K562 (cell line): ENCODE measurements around the gene VAMP8. TPM values are rescaled to one million over a fixed set of nuclear protein-coding genes. Genes with fewer than 3 reads are reported as not detected.
A peak's percentile ranks its signal among the peaks of the same experiment; 100 is the strongest.

Experiments used
- ATAC-seq: fragments of 200-7000 bp; cut with Tn5 transposase; 3 replicates; pipeline ENCODE4 v1.9.1; 2020; ENCODE audit warnings: moderate library complexity
- BruUV-seq: library from RNA; stranded (reverse); fragments of 400-500 nt; replicated peaks from 2 replicates; lab custom pipeline; 2021; lab: Mats Ljungman, UMichigan
- CTCF ChIA-PET: fragments of 300-600 bp; formaldehyde crosslinking; extraction: SDS; loops from one replicate; lab custom pipeline; 2021; ENCODE audit warnings: low intra/inter-chr PET ratio; lab: Yijun Ruan, JAX
- POLR2A ChIA-PET: fragments of 300-600, 350-650 bp; sonication (Branson Sonifier 250); formaldehyde crosslinking; extraction: SDS; loops from one replicate; lab custom pipeline; 2021; ENCODE audit warnings: antibody characterized with exemption, inconsistent platforms; lab: Yijun Ruan, JAX
- DNase-seq, 4 experiments: peaks; one replicate each; pipeline versions ENCODE4 v3.0.0 to v3.0.0-alpha.2; 2011 to 2018; ENCODE audit warnings: low spot score in 3 of 4, mixed read lengths in 3 of 4; ENCODE audit errors: extremely low read depth in 1 of 4
- FAIRE-seq: peaks from 2 replicates; lab custom pipeline; 2011; peaks lifted over from hg19 to GRCh38; lab: Jason Lieb, UNC
- H2AFZ ChIP-seq: 2 replicates; pipeline ENCODE4 v1.6.0; 2011; ENCODE audit warnings: low read depth, low read length, control low read depth, inconsistent platforms
- H3K27ac ChIP-seq: fragments of 200-600 bp; 3 replicates; pipeline ENCODE4 v1.8.0; 2011; ENCODE audit warnings: low read depth, mild to moderate bottlenecking, control low read depth, inconsistent platforms, low read length, moderate library complexity, mixed read lengths; ENCODE audit errors: extremely low read depth
- H3K27me3 ChIP-seq, 2 experiments: fragments of 300-600 bp in 1 of 2; 2 replicates in 1 of 2; 3 replicates in 1 of 2; pipeline versions ENCODE4 v1.6.0 to v1.8.0; 2011; ENCODE audit warnings: inconsistent platforms in 2 of 2, low read length in 2 of 2, mild to moderate bottlenecking in 1 of 2, mixed read lengths in 1 of 2, moderate library complexity in 1 of 2; ENCODE audit not compliant: control insufficient read depth in 2 of 2, insufficient read depth in 2 of 2
- H3K36me3 ChIP-seq: fragments of 300-600 bp; 3 replicates; pipeline ENCODE4 v1.8.0; 2011; ENCODE audit warnings: mild to moderate bottlenecking, low read length, inconsistent platforms; ENCODE audit not compliant: control insufficient read depth, insufficient read depth
- H3K4me1 ChIP-seq, 2 experiments: fragments of 200-600 bp in 1 of 2; replicated peaks in 1 of 2; 2 replicates in 1 of 2; 3 replicates in 1 of 2; pipeline versions ENCODE4 v1.5.1 to v1.8.0; 2011; ENCODE audit warnings: inconsistent platforms in 2 of 2, low read length in 2 of 2, mild to moderate bottlenecking in 1 of 2, mixed read lengths in 1 of 2, moderate library complexity in 1 of 2; ENCODE audit not compliant: control insufficient read depth in 2 of 2, insufficient read depth in 2 of 2
- H3K4me2 ChIP-seq: 2 replicates; pipeline ENCODE4 v1.6.1; 2011; ENCODE audit warnings: low read length, control low read depth, inconsistent platforms, mixed read lengths; ENCODE audit not compliant: insufficient read depth
- H3K4me3 ChIP-seq: fragments of 200-600 bp; sonication (generic), shearing (Covaris generic); 2 replicates; pipeline ENCODE4 v1.5.1; 2016; ENCODE audit warnings: control low read depth, inconsistent platforms
- H3K79me2 ChIP-seq: fragments of 200-600 bp; 3 replicates; pipeline ENCODE4 v1.8.0; 2011; ENCODE audit warnings: low read length, inconsistent platforms; ENCODE audit not compliant: control insufficient read depth, insufficient read depth
- H3K9ac ChIP-seq, 2 experiments: 2 replicates each; pipeline versions ENCODE4 v1.6.0 to v1.6.1; 2011; ENCODE audit warnings: low read depth in 2 of 2, low read length in 2 of 2, control low read depth in 1 of 2, inconsistent platforms in 1 of 2, mild to moderate bottlenecking in 1 of 2, mixed read lengths in 1 of 2; ENCODE audit not compliant: insufficient read depth in 1 of 2
- H3K9me1 ChIP-seq: one replicate; pipeline ENCODE4 v1.6.0; 2011; ENCODE audit warnings: inconsistent platforms, mild to moderate bottlenecking, low read length, moderate library complexity; ENCODE audit not compliant: control insufficient read depth, insufficient read depth
- H3K9me3 ChIP-seq: replicated peaks from 2 replicates; pipeline ENCODE4 v1.5.1; 2011; ENCODE audit warnings: low read depth, low read length, inconsistent platforms; ENCODE audit not compliant: control insufficient read depth, insufficient read depth
- H4K20me1 ChIP-seq: replicated peaks from 2 replicates; pipeline ENCODE4 v1.6.1; 2011; ENCODE audit warnings: low read length, inconsistent platforms, mixed read lengths; ENCODE audit not compliant: control insufficient read depth, insufficient read depth
- CEBPB ChIP-seq: fragments of 450-650 bp; IDR thresholded peaks from 2 replicates; pipeline ENCODE4 v1.6.1; 2016; ENCODE audit warnings: missing genetic modification characterization, missing compliant biosample characterization
- CEBPG ChIP-seq, 3 experiments: fragments of 200-800 bp in 1 of 3; sonication (Bioruptor generic) in 1 of 3; sonication (generic) in 1 of 3; formaldehyde crosslinking in 1 of 3; IDR thresholded peaks in 2 of 3; conservative IDR thresholded peaks in 1 of 3; 2 replicates each; pipeline versions ENCODE4 v1.6.1 to v1.8.0; 2016 to 2022; ENCODE audit warnings: missing compliant biosample characterization in 2 of 3, missing genetic modification characterization in 2 of 3, mild to moderate bottlenecking in 1 of 3, missing genetic modification reagents in 1 of 3
- ELF1 ChIP-seq: fragments of 200-800 bp; sonication (Bioruptor generic); IDR thresholded peaks from 2 replicates; pipeline ENCODE4 v1.6.1; 2016; ENCODE audit warnings: missing genetic modification characterization, missing compliant biosample characterization
- HBP1 ChIP-seq: fragments of 450-650 bp; formaldehyde crosslinking; IDR thresholded peaks from 2 replicates; pipeline ENCODE4 v1.4.0; 2022; ENCODE audit warnings: missing genetic modification characterization
- RNF219 ChIP-seq: fragments of 250-450 bp; sonication (Bioruptor Pico); IDR thresholded peaks from 2 replicates; pipeline ENCODE4 v1.5.0; 2022; ENCODE audit warnings: mild to moderate bottlenecking
- WGBS: fragments of 100-300 bp; shearing (Covaris generic); methylation state at CpG from one replicate; pipeline ENCODE4 v1.1.6; 2016; ENCODE audit warnings: low coverage, mixed read lengths; ENCODE audit not compliant: insufficient coverage; ENCODE audit errors: missing lambda C conversion rate; 5-methylcytosine and 5-hydroxymethylcytosine counted together
- in situ Hi-C: fragments of 300-500 bp; cut with MboI; formaldehyde crosslinking; loops from 4 replicates; pipeline ENCODE4 v1.15.0; 2018; ENCODE audit warnings: inconsistent platforms, mixed read lengths
- intact Hi-C: fragments of 100-400 bp; cut with micrococcal nuclease; formaldehyde crosslinking; loops from 2 replicates; pipeline ENCODE4 v1.14.2; 2022
- polyA plus RNA-seq, 8 experiments: library from polyadenylated mRNA; depleted of rRNA in 4 of 8; stranded (reverse) in 5 of 8; unstranded in 3 of 8; fragments of >200 nt; fragmentation: Nextera tagmentation in 2 of 8; fragmentation: Illumina TruSeq in 1 of 8; extraction: Ambion mirVana in 2 of 8; extraction: Trizol in 1 of 8; gene quantifications; 2 replicates each; pipeline versions ENCODE4 v1.2.1 to v1.2.3, GENCODE V29; 2011 to 2014; ENCODE audit warnings: inconsistent platforms in 1 of 8, missing spikeins in 1 of 8
- total RNA-seq, 7 experiments: library from RNA; depleted of rRNA in 6 of 7; stranded (reverse); fragments of >200 nt in 6 of 7; fragmentation: Illumina TruSeq in 2 of 7; extraction: Trizol in 2 of 7; gene quantifications; 2 replicates each; pipeline versions ENCODE4 v1.2.1 to v1.2.3, GENCODE V29; 2011 to 2021; ENCODE audit warnings: low replicate concordance in 1 of 7

Gene VAMP8
- total and polyA plus RNA-seq, 9 of the 15 experiments (the other 6 are each of a cell fraction or from before 2014, with no cell fraction given), result 107 to 571 (median 248) TPM

GRCh38 chr2:85583667-85584353, 6.4 kb downstream of the VAMP8 start:
- BruUV-seq, result no TSS peak
- peaks cover 8% of the 10 kb centered on the region for H3K9me1 ChIP-seq
- H3K4me1 ChIP-seq, result peaks cover 45 to 51% of the 10 kb centered on the region in 2 experiments
- H3K79me2 ChIP-seq, result peaks cover 15% of the 10 kb centered on the region
- no peaks in the 10 kb centered on the region for H3K27me3 ChIP-seq
- no peak overlapping the region for H3K4me3 ChIP-seq
- POLR2A ChIA-PET, result interaction anchor here (0.8 to 2.3 kb wide), 5 partner anchors 9 to 38 kb away, joined by 3 to 8 read pairs (median 3); no protein-coding TSS in a partner anchor
- H3K4me2 ChIP-seq, result no peak overlapping the region
- CTCF ChIA-PET, result no interaction called here
- TF ChIP-seq ELF1 (tag) (no peak), HBP1 (no peak), RNF219 (CRISPR knock-in tag) (no peak), CEBPG (CRISPR knock-in tag; IDR thresholded peaks at IDR 0.05) (no peak), CEBPG (tag; conservative IDR thresholded peaks at IDR 0.05 in 1 of 2, IDR thresholded peaks at IDR 0.05 in 1 of 2) (peak in 1 of 2 experiments; percentile 31; a peak in 1 of 4 replicates), CEBPB (tag) (peak; percentile 61; the same call in 1 of the 2 replicates)
- no peak overlapping the region; the same call in 2 of the 3 replicates for H3K27ac ChIP-seq
- ATAC-seq (no peak), FAIRE-seq (no peak), DNase-seq (no peak)
- H3K36me3 ChIP-seq, result peaks cover 42% of the 10 kb centered on the region; the same call in 2 of the 3 replicates
- WGBS, result 89% methylated on average over 12 of the region's 16 CpGs
- no peak overlapping the region for H3K9ac ChIP-seq
- in situ Hi-C loops, result no loop called here
- no peak overlapping the region for H2AFZ ChIP-seq
- no peaks in the 10 kb centered on the region for H4K20me1 ChIP-seq
- H3K9me3 ChIP-seq, result no peaks in the 10 kb centered on the region
- intact Hi-C loops, result no loop called here
